ENCODE data around the gene CCDC120.

CCDC120 gene

DNA sequence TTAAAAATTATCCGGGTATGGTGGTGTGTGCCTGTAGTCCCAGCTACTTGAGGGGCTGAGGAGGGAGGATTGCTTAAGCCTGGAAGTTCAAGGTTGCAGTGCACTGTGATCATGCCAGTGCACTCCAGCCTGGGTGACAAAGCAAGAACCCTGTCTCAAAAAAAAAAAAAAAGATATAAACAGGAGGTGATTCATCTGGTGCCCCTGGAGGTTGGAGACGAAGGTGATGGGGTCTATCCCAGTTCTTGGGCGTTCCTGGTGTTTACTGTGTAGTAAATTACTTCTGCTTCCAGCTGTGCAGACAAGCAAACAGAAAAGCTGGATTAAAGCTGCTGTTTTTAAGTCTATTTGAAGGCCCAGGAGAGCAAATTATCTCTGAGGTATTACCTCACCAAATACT is 44.8 kb downstream of the CCDC120 start:
- DNase-seq, result no peak

DNA sequence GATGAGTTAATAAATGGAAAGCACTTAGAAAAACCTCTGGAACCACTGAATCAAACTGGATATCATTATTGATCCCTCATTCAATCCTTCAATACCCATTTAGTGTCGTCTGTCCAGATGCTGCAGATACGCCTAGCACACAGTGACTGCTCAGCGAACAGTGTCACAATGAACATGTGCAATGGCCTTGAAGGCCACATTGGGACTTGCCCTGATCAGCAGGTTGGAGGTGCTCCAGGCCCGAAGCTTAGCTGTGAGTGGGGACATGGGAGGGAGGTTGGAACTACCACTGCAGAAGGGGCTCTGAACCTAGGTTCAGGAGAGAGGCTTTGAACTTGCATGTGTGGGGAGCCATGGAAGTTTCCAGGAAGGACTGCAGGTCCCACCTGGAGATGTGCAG is 47.5 kb downstream of the CCDC120 start:
- DNase-seq, result no peak

DNA sequence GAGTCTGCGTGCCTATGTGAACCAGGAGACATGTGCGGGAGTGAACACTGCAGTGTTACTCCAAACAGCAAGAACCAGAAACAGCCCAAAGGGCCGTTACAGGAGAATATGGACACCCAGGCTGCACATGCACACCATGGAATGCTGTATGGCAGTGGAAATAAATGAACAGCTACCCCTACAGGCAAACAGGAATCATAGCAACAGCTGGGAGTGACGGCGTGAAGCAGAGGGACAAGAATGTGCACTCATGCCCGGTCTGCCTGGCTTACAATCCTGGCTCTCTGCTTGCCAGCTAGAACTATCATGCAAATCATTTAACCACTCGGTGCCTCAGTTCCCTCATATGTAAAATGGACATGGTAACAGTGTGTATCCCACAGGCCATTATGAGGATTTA is 48.1 kb downstream of the CCDC120 start:
- no peak for DNase-seq

DNA sequence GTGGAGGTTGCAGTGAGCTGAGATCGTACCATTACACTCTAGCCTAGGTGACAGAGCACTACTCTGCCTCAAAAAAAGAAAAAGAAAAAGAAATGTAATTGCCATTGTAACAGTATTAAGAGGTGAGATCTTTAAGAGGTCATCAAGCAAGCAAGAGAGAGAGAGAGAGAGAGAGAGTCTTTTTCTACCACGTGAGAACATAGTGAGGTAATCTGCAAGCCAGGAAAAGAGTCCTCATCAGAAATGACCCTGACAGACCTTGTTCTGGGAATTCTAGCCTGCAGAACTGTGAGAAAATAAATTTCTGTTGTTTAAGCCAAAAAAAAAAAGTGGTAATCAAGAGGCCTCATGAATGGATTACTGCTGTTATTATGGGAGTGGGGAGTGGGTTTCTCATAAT is 49.8 kb downstream of the CCDC120 start:
- DNase-seq, result no peak

DNA sequence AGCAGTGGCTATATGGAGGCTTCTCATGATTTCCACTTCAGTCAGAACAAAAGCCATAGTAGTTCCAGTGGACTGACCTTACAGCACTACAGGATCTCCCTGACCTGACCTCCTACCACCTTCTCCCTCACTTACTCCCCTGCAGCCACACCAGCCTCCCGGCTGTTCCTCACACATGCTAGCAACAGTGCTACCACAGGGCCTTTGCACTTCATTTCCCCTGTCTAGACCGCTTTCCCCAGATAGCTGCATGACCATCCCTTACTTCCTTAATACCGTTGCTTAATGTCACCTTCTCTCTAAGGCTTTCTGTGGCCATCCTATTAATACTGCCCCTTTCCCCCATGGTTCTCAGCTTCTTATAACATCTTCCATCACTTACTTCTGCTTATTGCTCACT is 51.6 kb downstream of the CCDC120 start:
- DNase-seq, result no peak

DNA sequence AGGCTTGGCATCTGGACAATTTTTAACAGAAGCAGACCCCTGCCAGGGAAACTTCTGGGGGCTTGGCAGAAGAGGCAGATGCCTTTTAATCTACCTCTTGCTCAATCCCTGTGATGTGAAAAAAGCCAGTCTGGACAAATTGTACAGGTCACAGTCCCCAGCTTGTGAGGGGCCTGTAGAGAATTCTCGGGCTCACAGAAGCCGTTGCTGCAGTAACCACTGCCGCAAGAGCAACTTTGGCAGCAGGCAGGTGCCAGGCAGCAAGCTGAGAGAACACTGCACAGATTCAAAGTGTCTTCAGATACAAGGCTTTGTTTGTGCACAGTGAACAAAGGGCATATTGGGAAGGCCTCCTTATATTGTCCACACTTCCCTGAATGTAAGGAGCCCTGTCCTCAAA is 53.0 kb downstream of the CCDC120 start:
- DNase-seq, result no peak

DNA sequence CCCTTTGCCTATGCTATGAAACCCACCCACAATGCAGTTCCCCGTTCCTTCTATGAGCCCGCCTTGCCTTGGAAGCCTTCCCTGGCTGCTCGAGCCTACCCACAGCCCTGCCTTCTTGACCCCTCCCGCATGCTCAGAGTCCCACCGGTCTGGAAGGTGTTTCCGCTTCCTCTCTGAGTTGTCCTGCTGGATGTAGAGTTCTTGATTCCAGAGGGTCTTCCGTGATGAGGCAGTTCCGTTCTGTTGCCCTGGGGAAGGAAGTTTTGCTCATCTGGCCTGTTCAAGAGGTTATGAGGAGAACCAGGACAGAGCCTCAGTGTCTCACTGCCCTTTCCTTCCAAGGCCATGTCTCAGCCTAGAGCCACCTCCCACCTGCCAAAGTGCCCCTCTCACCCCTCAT is 57.3 kb downstream of the CCDC120 start:
- DNase-seq, result no peak

DNA sequence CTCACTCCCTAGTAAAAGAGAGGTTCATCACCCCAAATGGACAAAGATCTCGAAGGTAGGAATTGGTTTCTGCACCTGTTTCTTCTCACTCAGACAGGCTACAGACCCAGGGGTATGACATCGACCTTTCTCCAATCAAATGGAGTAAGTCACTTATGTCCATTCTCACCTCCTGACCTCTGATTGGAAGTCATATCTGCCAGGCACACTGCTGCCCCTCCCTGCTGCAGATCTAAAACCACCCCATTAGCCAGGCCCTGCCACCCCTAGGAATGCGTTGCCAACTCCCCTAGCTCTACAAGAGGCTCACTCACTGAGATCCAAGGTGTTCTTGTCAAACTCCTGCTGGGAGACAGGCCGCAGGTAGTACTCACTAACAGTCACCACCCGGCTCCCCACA is 57.9 kb downstream of the CCDC120 start:
- DNase-seq, result no peak

DNA sequence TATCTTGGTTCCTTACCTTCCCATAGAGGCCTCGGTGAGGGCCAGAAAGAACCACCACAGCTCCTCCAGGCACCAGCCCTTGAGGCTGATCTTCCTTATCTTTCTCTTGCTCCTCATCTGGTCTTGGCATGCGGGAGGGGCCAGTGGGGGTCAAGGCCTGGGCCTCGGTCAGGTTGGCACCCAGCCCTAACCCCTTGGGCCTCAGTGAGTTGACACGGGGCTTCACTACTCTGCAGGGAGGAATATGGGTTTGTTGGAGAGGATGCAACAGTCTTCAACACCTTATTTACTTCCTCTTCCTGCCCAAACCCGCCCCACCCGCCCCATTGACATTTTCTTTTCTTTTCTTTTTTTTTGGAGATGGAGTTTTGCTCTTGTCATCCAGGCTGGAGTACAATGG is 58.8 kb downstream of the CCDC120 start:
- DNase-seq, result no peak
